GM12875 (cell line): ENCODE results near the gene PSAP.
"Not testable (repeated sequence)": the region's sequence is repeated elsewhere in the genome, so short reads cannot be mapped to it uniquely, and the experiment has no call there.

Source experiments
- H3K4me3 ChIP-seq: one replicate; pipeline ENCODE4 v1.5.1; 2011; ENCODE audit warnings: low read depth, low read length, control low read depth
- TF ChIP-seq, protein P1 (sequence below): IDR thresholded peaks from 2 replicates; pipeline ENCODE4 v1.5.1; 2011; ENCODE audit warnings: low read depth, mild to moderate bottlenecking, control low read depth, inconsistent platforms, low read length, moderate library complexity, borderline replicate concordance; ENCODE audit not compliant: insufficient read depth

The PSAP gene

DNA sequence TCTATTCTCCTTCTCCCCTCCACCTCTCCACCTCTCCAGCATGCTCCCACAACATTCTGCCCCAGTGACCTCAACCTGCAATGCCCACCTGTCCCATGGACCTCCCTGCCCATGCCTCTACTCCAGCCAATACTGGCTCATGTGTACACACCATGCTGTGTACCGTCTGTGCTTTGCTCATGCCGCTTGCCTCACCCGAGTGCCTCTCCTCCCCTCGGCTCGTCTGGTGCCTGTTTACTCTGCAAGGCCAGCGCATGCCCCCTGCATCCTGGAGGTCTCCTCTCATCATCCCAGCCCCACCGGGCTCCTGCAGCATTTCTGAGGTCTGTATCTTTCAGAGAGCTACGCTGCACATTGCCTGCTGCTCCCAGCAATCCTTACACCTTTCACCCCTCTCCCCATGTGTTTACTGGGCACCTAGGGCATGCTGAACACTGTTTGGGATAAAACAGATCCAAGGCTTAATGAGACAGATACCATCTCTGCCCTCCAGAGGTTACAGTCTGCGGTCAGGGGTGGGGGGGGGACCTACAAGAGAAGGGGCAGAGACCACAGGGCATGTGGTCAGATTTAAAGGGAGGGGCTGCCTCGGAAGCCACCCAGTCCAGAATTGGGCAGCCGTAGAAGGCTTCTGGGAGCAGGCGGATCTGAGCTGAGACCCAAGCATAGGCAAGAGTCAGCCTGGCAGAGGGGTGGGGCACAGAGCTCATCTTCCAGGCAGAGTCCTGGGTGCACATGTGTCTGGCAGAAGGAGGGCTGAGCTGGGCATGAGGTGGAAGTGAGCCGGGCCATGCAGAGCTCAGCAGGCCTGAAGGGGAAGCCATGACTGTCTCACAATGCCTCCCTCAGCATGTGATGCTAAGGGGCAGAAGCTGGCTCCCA is 29.6 kb upstream of the PSAP start:
- TF ChIP-seq, protein P1, sequence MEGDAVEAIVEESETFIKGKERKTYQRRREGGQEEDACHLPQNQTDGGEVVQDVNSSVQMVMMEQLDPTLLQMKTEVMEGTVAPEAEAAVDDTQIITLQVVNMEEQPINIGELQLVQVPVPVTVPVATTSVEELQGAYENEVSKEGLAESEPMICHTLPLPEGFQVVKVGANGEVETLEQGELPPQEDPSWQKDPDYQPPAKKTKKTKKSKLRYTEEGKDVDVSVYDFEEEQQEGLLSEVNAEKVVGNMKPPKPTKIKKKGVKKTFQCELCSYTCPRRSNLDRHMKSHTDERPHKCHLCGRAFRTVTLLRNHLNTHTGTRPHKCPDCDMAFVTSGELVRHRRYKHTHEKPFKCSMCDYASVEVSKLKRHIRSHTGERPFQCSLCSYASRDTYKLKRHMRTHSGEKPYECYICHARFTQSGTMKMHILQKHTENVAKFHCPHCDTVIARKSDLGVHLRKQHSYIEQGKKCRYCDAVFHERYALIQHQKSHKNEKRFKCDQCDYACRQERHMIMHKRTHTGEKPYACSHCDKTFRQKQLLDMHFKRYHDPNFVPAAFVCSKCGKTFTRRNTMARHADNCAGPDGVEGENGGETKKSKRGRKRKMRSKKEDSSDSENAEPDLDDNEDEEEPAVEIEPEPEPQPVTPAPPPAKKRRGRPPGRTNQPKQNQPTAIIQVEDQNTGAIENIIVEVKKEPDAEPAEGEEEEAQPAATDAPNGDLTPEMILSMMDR = no peak

GRCh38 chr10:71878327-71879034 is 27.4 kb upstream of the PSAP start:
- H3K4me3 ChIP-seq = no peak overlapping the region
- TF ChIP-seq, protein P1 = no peak

More for the DNA sequence above, 29.6 kb upstream of the PSAP start:
- H3K4me3 ChIP-seq = no peak overlapping the region

DNA sequence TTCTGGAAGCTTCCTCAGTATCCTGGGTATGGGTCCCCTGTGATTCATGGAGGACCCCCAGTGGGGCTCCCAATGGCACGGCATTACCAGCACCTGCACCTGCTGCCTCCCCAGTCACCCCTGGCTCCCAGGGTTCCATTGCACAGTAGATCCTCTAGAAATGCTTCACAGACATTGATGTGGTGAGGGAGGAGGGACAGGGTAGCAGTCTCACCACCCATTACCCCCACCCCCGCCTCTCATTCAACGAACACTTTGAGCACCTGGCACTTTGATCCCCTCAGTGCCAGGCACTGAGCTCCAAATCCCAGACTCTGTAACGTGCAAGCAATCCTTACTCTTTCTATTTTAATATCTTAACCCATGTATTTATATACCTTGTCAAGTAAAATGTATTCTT is 26.8 kb upstream of the PSAP start:
- TF ChIP-seq, protein P1 = no peak
- H3K4me3 ChIP-seq = no peak overlapping the region

- H3K4me3 ChIP-seq = not testable (repeated sequence)
Observed at GRCh38 chr10:71874680-71875354, 23.8 kb upstream of the PSAP start.

DNA sequence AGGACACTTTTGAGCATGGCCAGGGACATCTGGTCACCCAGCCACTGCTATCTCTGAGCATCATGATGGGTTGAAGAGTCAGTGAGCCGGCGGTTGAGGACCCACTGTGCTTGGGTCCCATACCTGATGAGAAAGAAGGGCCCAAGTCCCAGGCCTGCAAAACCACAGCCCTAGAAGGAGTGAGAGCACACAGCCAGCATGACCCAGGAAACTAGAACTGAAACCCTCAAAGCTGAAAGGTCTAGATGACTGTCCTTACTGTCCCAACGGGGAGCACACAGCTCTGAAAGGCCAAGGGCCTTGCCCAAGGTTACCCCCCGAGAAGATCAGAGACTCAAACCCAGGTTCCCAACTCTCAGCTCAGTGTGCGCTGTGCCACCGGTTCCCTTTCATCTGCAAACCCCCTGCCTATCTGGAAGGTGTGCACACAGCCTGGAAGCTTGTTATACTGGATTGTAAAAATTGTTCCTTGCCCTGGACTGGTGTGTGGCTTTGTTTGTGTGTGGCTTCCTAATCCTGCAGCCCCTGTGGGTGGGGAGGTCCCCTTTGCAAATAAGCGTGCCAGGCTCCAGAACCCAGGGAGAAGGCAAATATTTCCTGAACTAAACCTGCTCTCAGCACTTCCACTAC is 22.6 kb upstream of the PSAP start:
- no peak overlapping the region for H3K4me3 ChIP-seq
- TF ChIP-seq, protein P1 = no peak

DNA sequence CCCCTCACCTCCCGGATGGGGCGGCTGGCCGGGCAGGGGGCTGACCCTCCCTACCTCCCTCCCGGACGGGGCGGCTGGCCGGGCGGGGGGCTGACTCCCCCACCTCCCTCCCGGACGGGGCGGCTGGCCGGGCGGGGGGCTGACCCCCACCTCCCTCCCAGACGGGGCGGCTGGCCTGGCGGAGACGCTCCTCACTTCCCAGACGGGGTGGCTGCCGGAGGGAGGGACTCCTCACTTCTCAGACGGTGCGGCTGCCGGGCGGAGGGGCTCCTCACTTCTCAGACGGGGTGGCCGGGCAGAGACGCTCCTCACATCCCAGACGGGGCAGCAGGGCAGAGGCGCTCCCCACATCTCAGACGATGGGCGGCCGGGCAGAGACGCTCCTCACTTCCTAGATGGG is 18.6 kb upstream of the PSAP start:
- not testable (repeated sequence) for H3K4me3 ChIP-seq

GRCh38 chr10:71868192-71868697 is 17.2 kb upstream of the PSAP start:
- no peak overlapping the region for H3K4me3 ChIP-seq

More at GRCh38 chr10:71868192-71868697, 17.2 kb upstream of the PSAP start:
- TF ChIP-seq, protein P1 = no peak
